GM12864 (cell line): ENCODE measurements around the gene GCNA.
"Not testable (repeated sequence)": the region's sequence is repeated elsewhere in the genome, so short reads cannot be mapped to it uniquely, and the experiment has no call there.

Source experiments
- DNase-seq: peaks from one replicate; pipeline ENCODE4 v3.0.0-alpha.2; 2011; ENCODE audit warnings: low read depth
- H3K4me3 ChIP-seq: 2 replicates; pipeline ENCODE4 v1.5.1; 2011; ENCODE audit warnings: mild to moderate bottlenecking, low read depth, low read length, control low read depth
- CTCF ChIP-seq: IDR thresholded peaks from 2 replicates; pipeline ENCODE4 v1.5.1; 2011; ENCODE audit warnings: low read depth, mild to moderate bottlenecking, moderate library complexity, low read length, control low read depth, inconsistent platforms; ENCODE audit errors: missing control alignments

GCNA gene

DNA sequence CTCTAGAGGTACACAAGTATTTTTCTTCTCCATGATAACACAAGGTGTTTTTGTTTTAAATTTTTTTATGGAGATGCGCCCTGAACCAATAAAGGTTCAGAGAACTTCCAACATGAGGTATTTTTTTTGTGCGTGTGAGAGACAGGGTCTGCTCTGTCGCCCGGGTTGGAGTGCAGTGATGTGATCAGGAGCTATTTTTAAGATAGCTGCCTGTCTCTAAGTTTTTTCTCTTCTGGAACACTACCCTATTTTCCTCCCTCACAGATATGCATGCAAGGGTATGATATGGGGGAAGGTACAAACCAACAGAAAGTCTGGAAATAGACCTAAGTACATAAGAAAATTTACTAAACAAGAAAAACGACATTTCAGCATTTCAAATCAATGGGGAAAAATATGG lies 3.0 kb downstream of the GCNA start:
- DNase-seq, result no peak
- TF ChIP-seq CTCF, result no peak
- H3K4me3 ChIP-seq, result no peak overlapping the region

- no peak for TF ChIP-seq CTCF
- no peak overlapping the region for H3K4me3 ChIP-seq
- no peak for DNase-seq
Measured at GRCh38 chrX:71586929-71587328, 8.7 kb downstream of the GCNA start.

DNA sequence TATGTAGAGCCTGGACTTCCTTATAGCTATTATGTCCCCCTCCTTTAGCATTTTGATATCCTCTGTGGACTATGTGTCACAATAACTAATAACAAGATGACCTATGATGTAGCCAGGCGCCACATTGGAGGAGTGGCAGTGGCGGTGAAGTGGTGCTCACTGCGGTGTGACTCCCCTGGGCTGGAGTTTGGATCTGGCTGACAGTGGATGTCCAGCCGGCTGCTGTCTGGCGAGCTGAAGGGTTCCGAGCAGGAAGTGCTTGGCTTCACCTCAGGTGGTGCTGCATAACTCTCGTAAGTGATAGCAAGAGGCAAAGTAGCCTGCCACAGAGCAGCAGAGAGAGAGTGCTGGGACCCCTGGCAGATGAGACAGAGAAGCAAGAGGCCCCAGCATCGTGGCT lies 15.0 kb downstream of the GCNA start:
- DNase-seq, H3K4me3 ChIP-seq: not testable (repeated sequence)

- no peak for TF ChIP-seq CTCF
- no peak for DNase-seq
- no peak overlapping the region for H3K4me3 ChIP-seq
Measured at GRCh38 chrX:71599965-71600364, 21.7 kb downstream of the GCNA start.

DNA sequence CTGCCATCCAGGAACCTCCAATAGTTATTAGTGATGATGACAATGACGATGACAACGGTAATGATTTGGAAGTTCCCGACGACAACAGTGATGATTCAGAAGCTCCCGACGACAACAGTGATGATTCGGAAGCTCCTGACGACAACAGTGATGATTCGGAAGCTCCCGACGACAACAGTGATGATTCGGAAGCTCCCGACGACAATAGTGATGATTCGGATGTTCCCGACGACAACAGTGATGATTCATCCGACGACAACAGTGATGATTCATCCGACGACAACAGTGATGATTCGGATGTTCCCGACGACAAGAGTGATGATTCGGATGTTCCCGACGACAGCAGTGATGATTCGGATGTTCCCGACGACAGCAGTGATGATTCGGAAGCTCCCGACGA lies 25.4 kb downstream of the GCNA start:
- no peak overlapping the region for H3K4me3 ChIP-seq
- no peak for DNase-seq
- no peak for TF ChIP-seq CTCF

- no peak overlapping the region for H3K4me3 ChIP-seq
- no peak for TF ChIP-seq CTCF
- no peak for DNase-seq
Measured at GRCh38 chrX:71604141-71604540, 25.9 kb downstream of the GCNA start.

DNA sequence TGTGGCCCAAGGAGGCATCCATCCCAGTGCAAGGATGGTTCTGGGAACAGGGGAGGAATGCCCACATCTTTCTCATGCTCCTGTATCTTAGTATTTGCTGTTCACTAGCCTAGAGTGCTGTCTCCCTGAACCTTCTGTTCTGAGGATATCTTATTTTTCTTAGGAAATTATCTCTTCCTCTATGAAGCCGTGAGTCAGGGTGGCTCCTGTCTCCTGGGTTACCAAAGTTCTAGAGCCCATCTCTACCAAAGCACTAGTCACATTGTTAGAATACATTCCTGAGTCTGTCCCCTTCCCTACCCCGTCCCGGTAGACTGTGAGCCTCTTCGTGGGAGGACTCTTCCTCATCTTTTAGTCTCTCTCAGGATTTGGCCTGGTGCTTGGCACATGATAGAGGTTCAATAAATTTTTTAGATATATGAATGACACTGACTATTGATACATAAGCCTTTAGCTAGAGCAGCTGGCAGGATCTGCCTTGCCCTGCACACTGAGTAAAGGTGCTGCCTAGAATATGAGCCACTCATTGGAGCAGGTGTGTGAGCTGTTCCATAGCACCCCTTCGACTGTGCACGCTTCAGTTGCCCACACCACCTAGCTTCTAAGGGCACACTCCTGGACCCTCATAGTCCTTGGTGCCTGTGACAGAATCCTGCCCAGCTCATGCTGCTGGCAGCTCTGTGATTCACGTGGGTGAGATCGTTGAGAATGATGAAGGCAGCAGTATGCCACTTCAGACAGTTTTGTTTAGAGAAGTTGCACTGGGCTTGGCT lies 26.7 kb downstream of the GCNA start:
- H3K4me3 ChIP-seq, result no peak overlapping the region
- no peak for TF ChIP-seq CTCF

More for the DNA sequence above, 26.7 kb downstream of the GCNA start:
- no peak for DNase-seq
